HG03342 (cell line): Measurements from ENCODE around the gene ALDH5A1.
"Not testable (repeated sequence)": the region's sequence is repeated elsewhere in the genome, so short reads cannot be mapped to it uniquely, and the experiment has no call there.

Experiments used
- ATAC-seq: cut with Tn5 transposase; IDR thresholded peaks from one replicate; pipeline ENCODE4 v1.9.1; 2021; ENCODE audit warnings: mild to moderate bottlenecking, moderate library complexity; ENCODE audit not compliant: unreplicated experiment

ALDH5A1 gene

GRCh38 chr6:24484657-24485323, 10.0 kb upstream of the ALDH5A1 start:
- no peak for ATAC-seq

DNA sequence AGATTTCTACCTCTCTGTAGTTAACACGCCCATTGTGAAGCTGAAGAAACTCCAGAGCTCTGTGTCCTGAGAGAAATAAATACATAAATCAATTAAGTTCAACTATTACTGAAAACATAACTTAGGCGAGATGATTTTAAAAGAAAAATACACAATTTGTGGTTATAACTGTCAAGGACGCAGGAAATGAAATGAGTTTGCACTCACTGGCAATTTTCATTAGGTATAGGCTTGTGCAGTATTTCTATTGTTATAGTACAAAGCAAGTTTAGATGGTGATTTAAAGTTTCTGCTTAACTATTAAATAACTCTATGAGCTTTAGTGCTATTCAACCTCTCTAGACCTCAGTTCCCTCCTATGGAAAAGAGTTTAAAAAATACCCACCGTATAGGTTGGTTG, 8.7 kb upstream of the ALDH5A1 start:
- ATAC-seq: no peak

- ATAC-seq: no peak
Measured at GRCh38 chr6:24489470-24489869, 5.3 kb upstream of the ALDH5A1 start, which contains the start of gene GPLD1. Gene GPLD1, minus strand, starts transcription at chr6:24489578. Its CDS starts 67 bp downstream, at chr6:24489511.

DNA sequence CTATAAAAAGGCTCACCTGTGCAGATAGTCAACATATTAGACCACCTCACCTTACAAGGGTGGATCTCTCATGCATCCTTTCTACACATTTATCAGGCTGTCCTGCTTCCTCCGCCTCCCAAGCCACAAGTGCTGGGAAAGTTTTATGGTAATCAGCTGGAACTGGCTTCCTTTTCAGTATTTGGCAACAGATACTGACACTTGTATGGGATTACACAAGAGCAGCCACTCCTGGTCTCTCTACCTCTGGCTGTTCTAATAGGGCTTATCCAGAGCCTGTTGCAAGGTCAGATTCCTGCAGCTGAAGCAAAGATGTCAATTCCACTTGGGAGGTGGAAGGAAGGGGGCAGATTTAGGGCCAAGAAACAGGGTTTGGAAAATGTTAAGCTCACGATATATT, 4.9 kb upstream of the ALDH5A1 start:
- no peak for ATAC-seq

GRCh38 chr6:24490948-24491347, 3.8 kb upstream of the ALDH5A1 start:
- no peak for ATAC-seq

GRCh38 chr6:24492475-24492874, 2.3 kb upstream of the ALDH5A1 start:
- no peak for ATAC-seq

DNA sequence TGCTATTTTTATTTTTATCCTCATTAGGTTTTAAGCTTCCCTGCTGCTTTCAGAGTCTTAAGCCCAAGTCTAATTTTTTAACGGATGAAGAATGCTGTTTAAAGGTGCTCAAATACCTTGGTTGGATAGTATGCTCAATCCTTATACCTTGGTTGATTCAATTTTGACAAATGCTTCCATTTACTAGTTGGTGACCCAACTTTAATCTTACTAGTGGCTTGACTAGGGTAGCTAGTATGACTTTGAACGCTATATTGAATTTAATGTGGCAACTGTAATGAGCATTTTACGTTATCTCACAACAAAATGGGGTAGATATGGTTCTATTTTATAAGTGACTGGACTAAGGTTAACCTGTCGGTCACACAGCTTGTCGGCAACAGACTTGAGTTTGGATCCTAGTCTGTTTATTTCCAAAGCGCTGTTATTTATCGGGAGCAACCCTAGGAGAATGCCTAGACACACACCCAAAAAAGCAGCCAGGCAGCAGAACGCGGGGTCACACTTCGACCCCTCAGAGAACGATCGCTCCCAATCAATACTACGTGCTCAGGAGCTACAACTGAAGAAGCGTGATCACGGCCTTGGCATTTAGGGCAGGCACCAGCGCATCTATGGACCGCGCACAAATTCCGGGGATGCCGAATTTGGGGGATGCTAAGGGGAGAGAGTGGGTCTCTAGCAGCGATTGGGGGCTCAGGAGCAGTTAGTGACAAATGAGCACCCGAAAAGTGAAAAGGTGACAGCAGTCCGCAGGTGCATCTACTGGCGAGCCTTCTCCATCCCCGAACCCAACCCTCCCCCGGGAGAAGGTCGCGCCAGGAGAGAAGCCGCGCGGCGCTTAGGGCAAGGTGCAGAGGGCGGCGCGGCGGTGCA, 586 bp upstream of the ALDH5A1 start:
- no peak for ATAC-seq

- no peak for ATAC-seq
Measured at GRCh38 chr6:24497254-24497970, 2.6 kb downstream of the ALDH5A1 start.

DNA sequence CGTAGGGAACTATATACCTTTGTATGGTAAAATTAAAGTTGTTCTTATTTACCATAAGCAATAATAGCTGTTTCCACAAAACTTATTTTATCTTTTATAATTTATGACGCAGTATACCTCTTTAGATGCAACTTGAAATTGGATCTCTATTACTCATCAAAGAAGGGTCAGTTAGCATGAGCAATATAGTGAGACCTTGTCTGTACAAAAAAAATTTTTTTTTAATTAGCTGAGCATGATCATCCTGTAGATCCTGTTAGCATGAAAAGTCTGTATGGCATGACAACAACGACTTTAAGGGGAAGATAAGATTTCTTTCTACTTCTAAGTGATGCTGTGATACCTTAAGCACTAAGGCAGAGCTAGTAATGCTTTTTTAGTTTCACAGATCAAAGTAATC, 5.9 kb downstream of the ALDH5A1 start:
- no peak for ATAC-seq

- no peak for ATAC-seq
Measured at GRCh38 chr6:24501374-24501773, 6.6 kb downstream of the ALDH5A1 start.

- no peak for ATAC-seq
Measured at GRCh38 chr6:24501914-24502313, 7.1 kb downstream of the ALDH5A1 start.

DNA sequence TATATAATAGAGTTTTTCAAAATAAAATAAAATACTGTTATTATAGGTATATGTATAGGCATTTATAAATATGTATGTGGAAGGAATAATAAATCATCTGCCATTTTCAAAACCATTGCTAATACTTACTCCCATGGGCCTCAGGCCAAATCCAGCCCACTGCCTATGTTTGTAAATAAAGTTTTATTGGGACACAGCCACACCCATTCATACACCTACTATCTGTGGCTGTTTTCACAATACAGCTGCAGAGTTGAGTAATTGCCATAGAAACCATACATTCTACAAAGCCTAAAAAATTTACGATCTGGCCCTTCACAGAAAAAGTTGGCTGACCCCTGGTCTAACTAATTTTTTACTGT, 9.5 kb downstream of the ALDH5A1 start:
- ATAC-seq: no peak

GRCh38 chr6:24504649-24505586, 10.1 kb downstream of the ALDH5A1 start:
- ATAC-seq: no peak

- no peak for ATAC-seq
Measured at GRCh38 chr6:24506814-24507520, 12.2 kb downstream of the ALDH5A1 start.

GRCh38 chr6:24511976-24512375, 17.2 kb downstream of the ALDH5A1 start:
- ATAC-seq: not testable (repeated sequence)

GRCh38 chr6:24513602-24514001, 18.8 kb downstream of the ALDH5A1 start:
- peak; percentile 46 for ATAC-seq

DNA sequence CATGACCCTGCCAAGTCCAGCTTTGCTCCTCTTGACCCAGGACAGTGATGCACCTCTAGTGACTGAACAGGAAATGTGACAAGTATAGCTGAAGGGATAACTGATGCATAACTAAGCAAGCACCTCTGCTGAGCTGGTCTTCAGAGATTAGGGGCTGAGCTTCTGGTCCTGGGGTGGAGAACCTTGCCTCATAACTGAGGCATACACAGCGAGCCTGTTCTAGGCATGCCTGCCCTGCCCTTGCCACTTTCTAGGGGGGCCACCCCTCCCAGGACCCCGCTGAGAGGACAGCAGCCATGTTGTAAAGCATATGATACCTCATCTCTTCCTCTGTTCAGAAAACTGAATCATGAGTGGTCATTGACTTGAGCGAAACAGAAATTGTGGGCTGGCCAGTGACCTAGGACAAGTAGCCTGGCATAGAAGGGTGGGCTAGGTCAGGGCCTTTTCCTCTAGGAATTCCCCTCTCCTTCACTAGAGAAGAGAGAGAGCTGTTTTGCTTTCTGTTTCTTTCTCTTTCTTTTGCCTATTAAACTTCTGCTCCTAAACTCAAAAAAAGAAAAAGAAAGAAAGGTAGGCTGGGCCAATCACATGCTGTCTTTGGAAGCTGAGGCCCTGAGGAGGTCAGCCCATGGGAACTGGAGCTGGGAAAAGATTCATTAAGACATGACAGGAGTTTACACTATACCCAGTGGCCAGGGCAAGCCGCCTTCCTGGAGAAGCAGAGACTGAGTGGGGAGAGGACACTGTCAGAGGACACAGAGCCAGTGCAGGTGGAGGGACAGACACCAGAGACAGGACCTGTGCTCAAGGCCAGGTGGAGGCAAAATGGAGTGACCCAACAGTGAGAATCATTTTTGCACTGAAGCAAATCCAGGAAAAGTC, 23.1 kb downstream of the ALDH5A1 start:
- ATAC-seq: peak; percentile 65

DNA sequence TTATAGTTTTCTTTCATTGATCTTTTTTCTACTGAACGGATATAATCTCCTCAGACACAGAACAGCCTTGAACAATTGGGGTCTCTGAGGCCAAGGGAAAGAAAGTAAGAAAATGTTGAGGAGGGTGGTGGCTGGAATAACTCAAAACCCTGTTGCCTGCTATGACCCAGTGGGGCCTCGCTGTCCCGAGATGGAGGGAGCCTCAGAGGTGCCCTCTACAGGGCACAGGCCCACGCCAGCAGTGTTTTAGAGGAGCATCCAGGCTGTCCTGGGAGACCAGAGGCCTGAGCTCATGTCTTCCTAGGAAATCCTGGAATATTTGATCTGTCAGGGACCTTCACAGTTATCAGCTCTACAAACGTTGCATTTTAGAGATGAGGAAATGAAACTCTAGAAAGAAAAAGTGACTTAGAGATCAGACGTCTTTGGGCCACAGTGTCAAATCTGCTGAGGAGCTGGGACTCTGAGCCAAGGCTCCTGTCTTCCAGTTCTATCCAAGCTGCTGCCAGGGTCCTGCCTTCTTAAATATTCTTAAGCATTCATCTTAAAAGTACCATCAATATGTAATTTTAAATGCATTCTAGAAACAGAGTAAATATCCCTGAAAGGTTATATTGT, 26.3 kb downstream of the ALDH5A1 start:
- peak; percentile 35 for ATAC-seq
